HepG2 (cell line): ENCODE data around the gene SERPINI1. TPM values are rescaled to one million over a fixed set of nuclear protein-coding genes. Genes with fewer than 3 reads are reported as not detected.
A peak's percentile ranks its signal among the peaks of the same experiment; 100 is the strongest.

Source experiments
- ATAC-seq: fragments of 200-7000 bp; cut with Tn5 transposase; 3 replicates; pipeline ENCODE4 v1.9.1; 2020; ENCODE audit warnings: mild to moderate bottlenecking, moderate library complexity
- BruUV-seq: library from RNA; stranded (reverse); fragments of 400-500 nt; replicated peaks from 2 replicates; lab custom pipeline; 2021; lab: Mats Ljungman, UMichigan
- CTCF ChIA-PET: fragments of 300-600 bp; formaldehyde crosslinking; extraction: SDS; loops from one replicate; lab custom pipeline; 2021; ENCODE audit warnings: low total read pairs, inconsistent platforms, low intra/inter-chr PET ratio; lab: Yijun Ruan, JAX
- POLR2A ChIA-PET: fragments of 350-600 bp; sonication (Branson Sonifier 250); formaldehyde crosslinking; loops from one replicate; lab custom pipeline; 2020; ENCODE audit warnings: antibody characterized with exemption, inconsistent platforms; lab: Yijun Ruan, JAX
- DNase-seq: peaks from one replicate; pipeline ENCODE4 v3.0.0-alpha.2; 2015; ENCODE audit warnings: low spot score
- FAIRE-seq: peaks from 3 replicates; lab custom pipeline; 2011; peaks lifted over from hg19 to GRCh38; lab: Jason Lieb, UNC
- H2AFZ ChIP-seq: one replicate; pipeline ENCODE4 v1.6.1; 2011; ENCODE audit warnings: low read length, inconsistent platforms
- H3K27ac ChIP-seq: fragments of 300-600 bp; 3 replicates; pipeline ENCODE4 v1.8.0; 2011; ENCODE audit warnings: mixed run types, mild to moderate bottlenecking, mixed read lengths, low read length, inconsistent platforms; ENCODE audit not compliant: insufficient read depth; ENCODE audit errors: extremely low read length
- H3K27me3 ChIP-seq, 2 experiments: fragments of 200-600 bp in 1 of 2; 2 replicates in 1 of 2; 3 replicates in 1 of 2; pipeline versions ENCODE4 v1.6.0 to v1.8.0; 2011; ENCODE audit warnings: low read length in 2 of 2, mild to moderate bottlenecking in 2 of 2, moderate library complexity in 2 of 2, inconsistent platforms in 1 of 2; ENCODE audit not compliant: insufficient read depth in 2 of 2, control insufficient read depth in 1 of 2
- H3K36me3 ChIP-seq, 2 experiments: fragments of 200-600 bp in 1 of 2; replicated peaks in 1 of 2; 2 replicates in 1 of 2; 3 replicates in 1 of 2; pipeline versions ENCODE4 v1.5.1 to v1.8.0; 2011; ENCODE audit warnings: low read length in 2 of 2, inconsistent platforms in 1 of 2; ENCODE audit not compliant: insufficient read depth in 2 of 2, control insufficient read depth in 1 of 2
- H3K4me1 ChIP-seq: 2 replicates; pipeline ENCODE4 v1.5.1; 2012; ENCODE audit warnings: low read length, inconsistent platforms; ENCODE audit not compliant: insufficient read depth
- H3K4me2 ChIP-seq: 2 replicates; pipeline ENCODE4 v1.6.0; 2011; ENCODE audit warnings: low read depth, low read length, inconsistent platforms
- H3K4me3 ChIP-seq, 3 experiments: fragments of 200-600 bp in 1 of 3; sonication (generic), shearing (Covaris generic) in 1 of 3; replicated peaks in 1 of 3; 2 replicates each; pipeline ENCODE4 v1.5.1; 2011 to 2016; ENCODE audit warnings: low read length in 3 of 3, inconsistent platforms in 2 of 3, low read depth in 2 of 3, mild to moderate bottlenecking in 2 of 3, control low read depth in 1 of 3, mixed read lengths in 1 of 3; ENCODE audit not compliant: insufficient read depth in 1 of 3
- H3K79me2 ChIP-seq: one replicate; pipeline ENCODE4 v1.6.1; 2011; ENCODE audit warnings: low read length, inconsistent platforms; ENCODE audit not compliant: insufficient read depth
- H3K9ac ChIP-seq: 2 replicates; pipeline ENCODE4 v1.6.0; 2011; ENCODE audit warnings: mild to moderate bottlenecking, low read depth, low read length, inconsistent platforms; ENCODE audit not compliant: insufficient read depth
- H3K9me3 ChIP-seq: 2 replicates; pipeline ENCODE4 v1.5.1; 2012; ENCODE audit warnings: mild to moderate bottlenecking, low read length
- H4K20me1 ChIP-seq: 2 replicates; pipeline ENCODE4 v1.6.0; 2011; ENCODE audit warnings: inconsistent platforms, mild to moderate bottlenecking, low read length, moderate library complexity; ENCODE audit not compliant: insufficient read depth
- ATM ChIP-seq: fragments of 450-650 bp; IDR thresholded peaks from 2 replicates; pipeline ENCODE4 v1.7.1; 2017; ENCODE audit warnings: mild to moderate bottlenecking, borderline replicate concordance
- DNMT3B ChIP-seq: conservative IDR thresholded peaks from 2 replicates; pipeline ENCODE4 v1.6.1; 2016; ENCODE audit warnings: missing biosample characterization, control low read depth
- GMEB2 ChIP-seq: IDR thresholded peaks from 2 replicates; pipeline ENCODE4 v1.6.1; 2016; ENCODE audit warnings: missing biosample characterization, missing genetic modification reagents, low read depth
- MLXIP ChIP-seq: sonication (generic); formaldehyde crosslinking; IDR thresholded peaks from 2 replicates; pipeline ENCODE4 v1.9.0; 2021; ENCODE audit warnings: missing genetic modification reagents, borderline replicate concordance
- MYC ChIP-seq: sonication (generic); formaldehyde crosslinking; IDR thresholded peaks from 2 replicates; pipeline ENCODE4 v1.9.0; 2021; ENCODE audit warnings: missing genetic modification reagents, borderline replicate concordance
- PAX8 ChIP-seq: sonication (generic); formaldehyde crosslinking; IDR thresholded peaks from 2 replicates; pipeline ENCODE4 v1.8.0; 2022; ENCODE audit warnings: mild to moderate bottlenecking, missing genetic modification reagents, borderline replicate concordance
- PBX3 ChIP-seq: sonication (generic); formaldehyde crosslinking; IDR thresholded peaks from 2 replicates; pipeline ENCODE4 v1.8.1; 2023; ENCODE audit warnings: missing genetic modification reagents, inconsistent platforms, borderline replicate concordance
- RBM22 ChIP-seq: fragments of 200-400 bp; formaldehyde crosslinking; optimal IDR thresholded peaks from 2 replicates; pipeline ENCODE3; 2017; ENCODE audit warnings: mild to moderate bottlenecking, low read length, moderate library complexity
- SALL2 ChIP-seq: sonication (generic); formaldehyde crosslinking; IDR thresholded peaks from 2 replicates; pipeline ENCODE4 v1.8.1; 2023; ENCODE audit warnings: mild to moderate bottlenecking, missing genetic modification reagents, inconsistent platforms
- SMAD9 ChIP-seq: sonication (generic); formaldehyde crosslinking; IDR thresholded peaks from 2 replicates; pipeline ENCODE4 v1.5.1; 2020; ENCODE audit warnings: mild to moderate bottlenecking, missing genetic modification reagents
- SOX13 ChIP-seq, 3 experiments: fragments of 450-650 bp in 1 of 3; sonication (generic) in 1 of 3; formaldehyde crosslinking in 1 of 3; IDR thresholded peaks in 2 of 3; conservative IDR thresholded peaks in 1 of 3; 2 replicates each; pipeline versions ENCODE4 v1.5.0 to v1.6.1; 2016 to 2020; ENCODE audit warnings: antibody characterized with exemption in 1 of 3, mild to moderate bottlenecking in 1 of 3, missing compliant biosample characterization in 1 of 3, missing genetic modification reagents in 1 of 3, moderate library complexity in 1 of 3
- STAG1 ChIP-seq: sonication (generic); formaldehyde crosslinking; IDR thresholded peaks from 2 replicates; pipeline ENCODE4 v1.4.0; 2020; ENCODE audit warnings: missing genetic modification reagents
- WGBS: methylation state at CpG from one replicate; pipeline ENCODE4 v1.1.6; 2017; ENCODE audit warnings: low lambda C conversion rate; 5-methylcytosine and 5-hydroxymethylcytosine counted together
- in situ Hi-C: cut with HindIII; loops from 2 replicates; pipeline ENCODE4 v1.10.0; 2017; ENCODE audit warnings: low pct_unique_long_range_greater_than_20kb; ENCODE audit not compliant: extremely low pct_ligation_motif_present
- intact Hi-C: fragments of 100-400 bp; cut with micrococcal nuclease; formaldehyde crosslinking; loops from one replicate; pipeline ENCODE4 v1.10.0; 2022; ENCODE audit not compliant: unreplicated experiment
- polyA plus RNA-seq, 8 experiments: library from polyadenylated mRNA; depleted of rRNA in 3 of 8; stranded (reverse) in 7 of 8; unstranded in 1 of 8; fragments of >200 nt; fragmentation: Illumina TruSeq in 4 of 8; extraction: Trizol in 4 of 8; gene quantifications; 2 replicates each; pipeline versions ENCODE4 v1.2.1 to v1.2.3, GENCODE V29; 2011 to 2016; ENCODE audit warnings: low read depth in 4 of 8, missing spikeins in 1 of 8, mixed read lengths in 1 of 8; ENCODE audit not compliant: insufficient read depth in 1 of 8
- total RNA-seq, 5 experiments: library from RNA; depleted of rRNA; stranded (reverse); fragments of >200 nt; fragmentation: Illumina TruSeq; extraction: Trizol; gene quantifications; 2 replicates each; pipeline ENCODE4 v1.2.3, GENCODE V29; 2016; ENCODE audit warnings: low read depth in 1 of 5

SERPINI1 gene
- total and polyA plus RNA-seq, 2 of the 13 experiments (the other 11 are each of a cell fraction or from before 2014, with no cell fraction given), result 14.7 to 58.0 TPM

GRCh38 chr3:167839460-167840134 is 104.1 kb downstream of the SERPINI1 start (continued):
- no peak for TF ChIP-seq STAG1 (CRISPR knock-in tag)

- DNase-seq (no peak), ATAC-seq (peak; percentile 43; the same call in 2 of the 3 replicates)
- H3K9me3 ChIP-seq, result no peaks in the 10 kb centered on the region
- intact Hi-C loops, result no loop called here
- no peak overlapping the region for H2AFZ ChIP-seq
- H3K4me3 ChIP-seq, result no peak overlapping the region
- no peak overlapping the region for H3K9ac ChIP-seq
- 40% methylated on average over 3 of the region's 3 CpGs for WGBS
- TF ChIP-seq MLXIP (CRISPR knock-in tag) (no peak), SOX13 (IDR thresholded peaks at IDR 0.05) (no peak), SOX13 (CRISPR knock-in tag; conservative IDR thresholded peaks at IDR 0.05 in 1 of 2, IDR thresholded peaks at IDR 0.05 in 1 of 2) (no peak), SMAD9 (CRISPR knock-in tag) (no peak), GMEB2 (CRISPR knock-in tag) (no peak), PAX8 (no peak), MYC (CRISPR knock-in tag) (no peak), SALL2 (CRISPR knock-in tag) (no peak), ATM (no peak), DNMT3B (CRISPR knock-in tag) (no peak), RBM22 (no peak), PBX3 (CRISPR knock-in tag) (no peak)
- TF ChIP-seq, all 625 proteins: peak for 0
- Histone ChIP-seq H3K27me3 (no peaks in the 10 kb centered on the region; a peak in 1 of 5 replicates), H3K4me1 (no peaks in the 10 kb centered on the region), H3K79me2 (no peaks in the 10 kb centered on the region), H4K20me1 (no peaks in the 10 kb centered on the region), H3K36me3 (no peaks in the 10 kb centered on the region), H3K27ac (no peak overlapping the region), H3K4me2 (no peak overlapping the region)
- ChIA-PET CTCF (no interaction called here), POLR2A (no interaction called here)
- no peak for FAIRE-seq
- in situ Hi-C loops, result no loop called here
- no TSS peak for BruUV-seq
Measured at GRCh38 chr3:167840247-167840646, 104.7 kb downstream of the SERPINI1 start.
